Subcutaneous abdominal adipose tissue (tissue), 5 donors: ENCODE results near the gene NALCN.

ENCODE experiments used
- H3K27ac ChIP-seq: one replicate; pipeline ENCODE4 v1.7.0; 2013; ENCODE audit warnings: low read depth, mild to moderate bottlenecking, inconsistent platforms, low read length, moderate library complexity
- H3K27me3 ChIP-seq, 5 donors: one replicate each; pipeline ENCODE4 v1.7.0; 2013; ENCODE audit warnings: low read length in 5 of 5, inconsistent platforms in 1 of 5; ENCODE audit not compliant: control insufficient read depth in 5 of 5, insufficient read depth in 4 of 5
- H3K36me3 ChIP-seq, 5 donors: one replicate each; pipeline ENCODE4 v1.7.0; 2013; ENCODE audit warnings: low read length in 5 of 5; ENCODE audit not compliant: control insufficient read depth in 5 of 5, insufficient read depth in 5 of 5
- H3K4me1 ChIP-seq, 5 donors: one replicate each; pipeline ENCODE4 v1.7.0; 2013; ENCODE audit warnings: low read length in 5 of 5, mild to moderate bottlenecking in 3 of 5, moderate library complexity in 1 of 5; ENCODE audit not compliant: control insufficient read depth in 5 of 5, insufficient read depth in 5 of 5
- H3K4me3 ChIP-seq, 5 donors: one replicate each; pipeline ENCODE4 v1.7.0; 2013; ENCODE audit warnings: low read length in 5 of 5, low read depth in 1 of 5
- H3K9ac ChIP-seq, 5 donors: one replicate each; pipeline ENCODE4 v1.7.0; 2013; ENCODE audit warnings: low read length in 5 of 5, mild to moderate bottlenecking in 4 of 5, moderate library complexity in 3 of 5
- H3K9me3 ChIP-seq, 5 donors: one replicate each; pipeline ENCODE4 v1.7.0; 2013; ENCODE audit warnings: low read length in 5 of 5; ENCODE audit not compliant: control insufficient read depth in 5 of 5
- donor health status: healthy.
- donor health status: healthy.
- donor health status: healthy.
- donor health status: healthy.
- donor health status: healthy.

The NALCN gene

GRCh38 chr13:101230271-101230890 is 185.9 kb downstream of the NALCN start:
- H3K36me3 ChIP-seq, result no peaks in the 10 kb centered on the region
- H3K9ac ChIP-seq, result no peak overlapping the region
- H3K9me3 ChIP-seq, result peaks cover 0 to 3% (median 0%) of the 10 kb centered on the region in 5 donors
- no peak overlapping the region for H3K4me3 ChIP-seq
- H3K4me1 ChIP-seq, result no peaks in the 10 kb centered on the region
- no peak overlapping the region for H3K27ac ChIP-seq
- H3K27me3 ChIP-seq, result no peaks in the 10 kb centered on the region

DNA sequence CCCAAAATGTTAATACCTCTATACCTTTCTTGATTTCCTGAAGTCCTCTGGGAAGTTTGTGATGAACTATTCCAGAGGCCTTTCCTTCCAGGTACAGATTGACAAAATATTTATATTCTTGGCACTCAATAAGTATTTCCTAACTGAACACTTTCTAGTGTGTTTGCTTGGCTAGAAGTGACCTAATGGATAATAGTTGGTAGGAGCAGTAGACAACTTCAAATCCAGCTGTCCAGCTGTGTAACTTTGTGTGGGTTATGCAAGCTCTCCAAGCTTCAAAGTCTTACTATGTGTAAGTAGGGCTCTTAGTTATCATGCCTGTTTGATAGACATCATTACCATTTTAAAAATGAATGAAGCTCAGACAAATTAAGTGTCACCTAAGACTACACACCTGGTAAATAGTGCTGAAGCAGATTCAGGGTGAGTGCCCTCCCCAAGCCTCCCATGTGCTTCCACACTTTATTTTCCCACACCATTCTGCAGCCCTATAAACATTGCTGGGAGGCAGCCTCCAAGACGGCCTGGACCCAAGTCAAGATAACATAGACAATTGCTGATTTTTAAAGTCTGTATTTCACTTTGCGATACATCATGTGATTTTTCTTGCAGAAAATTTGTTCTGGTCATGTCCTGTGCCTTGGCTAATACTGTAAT is 196.6 kb downstream of the NALCN start:
- H3K4me1 ChIP-seq, result no peaks in the 10 kb centered on the region
- no peaks in the 10 kb centered on the region for H3K36me3 ChIP-seq
- H3K4me3 ChIP-seq, result no peak overlapping the region
- no peak overlapping the region for H3K27ac ChIP-seq
- H3K9ac ChIP-seq, result no peak overlapping the region
- no peaks in the 10 kb centered on the region for H3K9me3 ChIP-seq
- H3K27me3 ChIP-seq, result peaks cover 0 to 5% (median 0%) of the 10 kb centered on the region in 5 donors

DNA sequence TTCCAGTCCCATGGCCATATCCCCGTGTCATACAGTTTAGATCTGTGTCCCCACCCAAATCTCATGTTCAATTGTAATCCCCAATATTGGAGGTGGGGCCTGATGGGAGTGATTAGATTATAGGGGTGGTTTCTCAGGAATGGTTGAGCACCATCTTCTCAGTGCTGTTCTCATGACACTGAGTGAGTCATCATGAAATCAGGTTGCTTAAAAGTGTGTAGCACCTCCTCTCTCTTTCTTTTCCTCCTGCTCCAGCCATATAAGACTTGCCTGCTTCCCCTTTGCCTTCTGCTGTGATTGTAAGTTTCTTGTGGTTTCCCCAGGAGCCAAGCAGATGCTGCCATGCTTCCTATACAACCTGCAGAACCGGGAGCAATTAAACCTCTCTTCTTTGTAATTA is 197.8 kb downstream of the NALCN start:
- Histone ChIP-seq H3K36me3 (no peaks in the 10 kb centered on the region), H3K4me1 (no peaks in the 10 kb centered on the region), H3K9ac (no peak overlapping the region), H3K9me3 (no peaks in the 10 kb centered on the region), H3K4me3 (no peak overlapping the region), H3K27ac (no peak overlapping the region), H3K27me3 (peaks cover 0 to under 1% (median 0%) of the 10 kb centered on the region in 5 donors)

DNA sequence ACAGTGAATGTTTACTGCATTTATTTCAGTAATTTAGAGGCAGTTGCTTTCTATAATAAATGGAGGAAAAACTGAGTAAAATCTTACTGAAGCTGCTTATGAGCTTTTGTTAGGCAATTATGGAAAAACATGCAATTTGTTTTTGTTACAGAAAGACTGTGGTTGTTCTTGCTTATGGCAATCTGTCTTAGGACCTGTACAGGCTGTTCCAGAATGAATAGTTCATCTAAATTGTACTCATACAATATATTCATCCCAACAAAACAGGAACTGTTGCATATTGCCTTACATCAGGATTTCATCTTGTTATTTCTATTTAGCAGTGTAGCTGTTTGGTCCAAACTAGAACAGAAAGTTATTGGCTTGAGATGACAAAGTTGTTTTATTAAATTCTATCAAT is 199.2 kb downstream of the NALCN start:
- Histone ChIP-seq H3K27ac (no peak overlapping the region), H3K27me3 (no peaks in the 10 kb centered on the region), H3K4me3 (no peak overlapping the region), H3K36me3 (no peaks in the 10 kb centered on the region), H3K9me3 (peaks cover 0 to 3% (median 0%) of the 10 kb centered on the region in 5 donors), H3K9ac (no peak overlapping the region), H3K4me1 (no peaks in the 10 kb centered on the region)

DNA sequence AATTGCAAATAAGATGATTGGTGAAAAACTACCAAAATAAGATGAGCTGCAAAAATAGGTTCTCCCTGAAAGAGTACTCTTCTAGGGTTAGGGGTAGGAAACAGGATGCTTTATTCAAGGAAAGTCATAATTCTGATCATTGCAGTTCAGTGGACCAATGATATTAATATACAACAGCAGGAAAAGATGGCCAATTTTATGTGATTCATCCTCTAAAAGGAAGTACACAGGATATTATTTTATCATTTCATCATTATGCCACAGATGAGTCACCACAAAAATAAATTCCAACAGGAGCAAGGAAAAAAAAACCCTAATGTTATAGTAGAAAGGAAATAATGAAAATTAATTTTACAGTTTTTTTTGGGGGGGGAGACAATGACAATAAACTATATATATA is 205.0 kb downstream of the NALCN start:
- Histone ChIP-seq H3K4me3 (no peak overlapping the region), H3K27me3 (no peaks in the 10 kb centered on the region), H3K27ac (no peak overlapping the region), H3K9ac (no peak overlapping the region), H3K36me3 (no peaks in the 10 kb centered on the region), H3K9me3 (peaks cover 0 to 3% (median 2%) of the 10 kb centered on the region in 5 donors), H3K4me1 (no peaks in the 10 kb centered on the region)

DNA sequence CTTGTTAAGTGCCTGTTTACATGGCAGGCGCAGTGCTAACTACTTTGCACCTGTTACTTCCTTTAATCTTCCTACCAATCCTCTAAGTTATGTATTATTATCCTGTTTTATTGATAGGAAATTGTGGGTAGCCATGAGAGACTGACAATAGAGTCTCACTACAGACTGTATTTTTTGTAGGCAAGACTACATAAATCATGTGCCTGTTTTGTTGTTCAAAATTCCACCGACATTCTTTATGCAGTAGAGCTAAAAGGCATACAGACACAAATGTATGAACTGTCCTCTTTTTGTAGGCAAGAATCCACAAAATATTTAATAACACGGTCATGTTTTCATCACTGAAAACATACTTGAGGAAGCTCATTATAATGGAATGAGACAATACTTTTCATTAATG is 205.5 kb downstream of the NALCN start:
- Histone ChIP-seq H3K27me3 (no peaks in the 10 kb centered on the region), H3K9ac (no peak overlapping the region), H3K27ac (no peak overlapping the region), H3K9me3 (peaks cover 0 to 3% (median 2%) of the 10 kb centered on the region in 5 donors), H3K36me3 (no peaks in the 10 kb centered on the region), H3K4me1 (no peaks in the 10 kb centered on the region), H3K4me3 (no peak overlapping the region)

GRCh38 chr13:101209206-101209893 is 207.0 kb downstream of the NALCN start:
- H3K9me3 ChIP-seq, result peaks cover 0 to 3% (median 2%) of the 10 kb centered on the region in 5 donors
- H3K9ac ChIP-seq, result no peak overlapping the region
- no peak overlapping the region for H3K27ac ChIP-seq
- H3K4me3 ChIP-seq, result no peak overlapping the region
- no peaks in the 10 kb centered on the region for H3K4me1 ChIP-seq
- no peaks in the 10 kb centered on the region for H3K36me3 ChIP-seq
- H3K27me3 ChIP-seq, result no peaks in the 10 kb centered on the region

GRCh38 chr13:101205408-101205807 is 210.9 kb downstream of the NALCN start:
- no peaks in the 10 kb centered on the region for H3K4me1 ChIP-seq
- no peaks in the 10 kb centered on the region for H3K27me3 ChIP-seq
- H3K9ac ChIP-seq, result no peak overlapping the region
- H3K4me3 ChIP-seq, result no peak overlapping the region
- H3K27ac ChIP-seq, result no peak overlapping the region
- no peaks in the 10 kb centered on the region for H3K36me3 ChIP-seq
- no peaks in the 10 kb centered on the region for H3K9me3 ChIP-seq

- no peaks in the 10 kb centered on the region for H3K36me3 ChIP-seq
- no peak overlapping the region for H3K9ac ChIP-seq
- H3K4me1 ChIP-seq, result no peaks in the 10 kb centered on the region
- H3K9me3 ChIP-seq, result no peaks in the 10 kb centered on the region
- no peak overlapping the region for H3K27ac ChIP-seq
- no peaks in the 10 kb centered on the region for H3K27me3 ChIP-seq
- H3K4me3 ChIP-seq, result no peak overlapping the region
Observed at GRCh38 chr13:101204270-101205020, 211.9 kb downstream of the NALCN start.

DNA sequence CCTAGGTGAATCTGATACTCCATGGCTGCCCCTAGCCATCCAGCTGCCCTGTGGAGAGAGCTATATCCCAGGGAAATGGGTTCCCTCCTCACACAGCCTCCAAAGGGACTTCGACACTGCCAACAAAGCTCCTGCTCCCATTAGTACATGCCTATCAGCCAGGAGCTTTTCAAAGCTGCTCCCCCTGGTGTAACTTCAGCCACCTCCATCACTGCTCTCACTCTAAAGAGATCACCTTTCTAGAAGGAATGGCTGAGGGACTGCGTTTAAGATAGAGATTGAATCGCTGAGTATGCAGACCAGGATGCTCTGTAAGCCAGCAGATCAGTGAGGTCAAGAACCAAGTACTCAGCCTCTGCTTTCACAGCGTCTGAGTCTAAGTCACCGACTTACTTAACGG is 213.7 kb downstream of the NALCN start:
- Histone ChIP-seq H3K4me1 (no peaks in the 10 kb centered on the region), H3K9me3 (no peaks in the 10 kb centered on the region), H3K27ac (no peak overlapping the region), H3K4me3 (no peak overlapping the region), H3K9ac (no peak overlapping the region), H3K27me3 (no peaks in the 10 kb centered on the region), H3K36me3 (no peaks in the 10 kb centered on the region)
